ENCODE data around the gene ZNF423. TPM values are rescaled to one million over a fixed set of nuclear protein-coding genes. Genes with fewer than 3 reads are reported as not detected.
"Not testable (repeated sequence)": the region's sequence is repeated elsewhere in the genome, so short reads cannot be mapped to it uniquely, and the experiment has no call there.

Gene ZNF423
- total RNA-seq, 3 donors from 2014 or later, result 0.03 TPM; not detected in 2

DNA sequence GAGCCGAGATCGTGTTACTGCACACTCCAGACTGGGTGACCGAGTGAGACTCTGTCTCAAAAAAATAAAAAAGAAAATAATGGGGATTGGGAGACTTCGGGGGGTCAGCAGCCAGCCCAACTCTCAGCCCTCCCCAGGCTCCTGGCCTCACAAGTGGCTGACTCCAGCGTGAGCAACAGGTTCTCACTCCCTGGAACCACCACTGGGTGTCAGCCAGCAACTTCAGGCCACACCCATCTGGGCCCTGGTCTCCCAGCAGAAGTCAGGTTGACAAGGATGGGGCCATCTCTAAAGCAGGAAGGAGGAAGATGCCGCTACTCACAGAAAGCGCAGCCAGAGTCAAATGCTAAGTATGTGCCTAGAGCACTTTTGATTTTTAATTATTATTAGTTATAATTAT is 342.9 kb downstream of the ZNF423 start:
- Mint-ChIP-seq H3K27me3 (ENCODE audit: low read depth) (no peaks in the 10 kb centered on the region), H3K4me1 (ENCODE audit: low read depth) (no peaks in the 10 kb centered on the region), H3K9me3 (no peaks in the 10 kb centered on the region), H3K36me3 (ENCODE audit: insufficient read depth) (no peaks in the 10 kb centered on the region), H3K4me3 (no peak overlapping the region)
- DNase-seq, result no peak
- no peak for ATAC-seq

- Mint-ChIP-seq H3K9me3 (no peaks in the 10 kb centered on the region), H3K4me3 (no peak overlapping the region), H3K4me1 (ENCODE audit: low read depth) (no peaks in the 10 kb centered on the region), H3K36me3 (ENCODE audit: insufficient read depth) (no peaks in the 10 kb centered on the region), H3K27me3 (ENCODE audit: low read depth) (no peaks in the 10 kb centered on the region)
- ATAC-seq (no peak), DNase-seq (no peak)
Measured at GRCh38 chr16:49510654-49511305, 345.1 kb downstream of the ZNF423 start.

DNA sequence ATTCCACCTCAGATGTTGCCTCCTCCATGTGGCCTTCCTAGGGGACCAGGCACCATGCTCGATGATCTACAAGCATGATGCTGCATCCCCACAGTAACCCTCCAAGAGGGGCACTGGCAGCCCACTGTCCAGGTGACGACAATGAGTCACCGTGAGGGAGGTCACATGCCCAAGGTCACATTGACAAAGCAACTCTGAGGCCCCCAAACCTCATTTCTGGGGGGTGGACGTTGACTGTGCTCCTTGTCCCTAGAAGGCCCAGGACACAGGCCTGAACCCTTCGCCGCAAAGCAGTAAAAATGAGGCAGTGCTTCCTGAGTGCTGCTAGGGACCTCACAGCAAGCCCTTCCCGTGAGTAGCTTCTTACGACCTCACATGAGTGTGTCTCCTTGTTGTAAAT is 345.8 kb downstream of the ZNF423 start:
- no peaks in the 10 kb centered on the region for H3K9me3 Mint-ChIP-seq
- no peak for DNase-seq

GRCh38 chr16:49506058-49507013 is 349.6 kb downstream of the ZNF423 start:
- not testable (repeated sequence) for H3K27me3 Mint-ChIP-seq (ENCODE audit: low read depth); ATAC-seq; H3K36me3 Mint-ChIP-seq (ENCODE audit: insufficient read depth); H3K9me3 Mint-ChIP-seq; H3K4me1 Mint-ChIP-seq (ENCODE audit: low read depth); DNase-seq; H3K4me3 Mint-ChIP-seq

More for the DNA sequence above, 345.8 kb downstream of the ZNF423 start:
- Mint-ChIP-seq H3K36me3 (ENCODE audit: insufficient read depth) (no peaks in the 10 kb centered on the region), H3K4me3 (no peak overlapping the region), H3K4me1 (ENCODE audit: low read depth) (no peaks in the 10 kb centered on the region), H3K27me3 (ENCODE audit: low read depth) (no peaks in the 10 kb centered on the region)
- ATAC-seq, result no peak

DNA sequence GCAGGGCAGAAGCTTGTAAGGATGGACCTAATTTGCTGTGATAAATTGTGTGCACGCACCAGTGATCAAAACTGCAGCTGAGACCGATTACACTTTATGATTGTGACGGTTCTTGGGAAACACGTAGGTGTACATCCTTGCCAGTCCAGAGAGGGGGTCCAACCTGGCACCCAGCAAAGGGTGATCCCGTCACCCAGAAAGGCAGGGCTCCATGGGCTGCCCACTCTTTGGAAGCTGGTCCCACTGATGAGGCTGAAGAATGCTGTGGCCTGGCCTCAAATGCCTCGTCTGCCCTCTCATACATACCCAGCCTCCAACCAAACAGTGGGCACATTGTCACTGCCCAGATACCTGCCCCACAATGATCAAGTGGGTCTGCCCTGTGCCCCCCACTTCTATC is 350.4 kb downstream of the ZNF423 start:
- H3K4me3 Mint-ChIP-seq, result no peak overlapping the region
- H3K27me3 Mint-ChIP-seq (ENCODE audit: low read depth), result no peaks in the 10 kb centered on the region
- DNase-seq (no peak), ATAC-seq (no peak)
- H3K4me1 Mint-ChIP-seq (ENCODE audit: low read depth), result peaks cover 4% of the 10 kb centered on the region
- H3K9me3 Mint-ChIP-seq, result no peaks in the 10 kb centered on the region
- H3K36me3 Mint-ChIP-seq (ENCODE audit: insufficient read depth), result no peaks in the 10 kb centered on the region

DNA sequence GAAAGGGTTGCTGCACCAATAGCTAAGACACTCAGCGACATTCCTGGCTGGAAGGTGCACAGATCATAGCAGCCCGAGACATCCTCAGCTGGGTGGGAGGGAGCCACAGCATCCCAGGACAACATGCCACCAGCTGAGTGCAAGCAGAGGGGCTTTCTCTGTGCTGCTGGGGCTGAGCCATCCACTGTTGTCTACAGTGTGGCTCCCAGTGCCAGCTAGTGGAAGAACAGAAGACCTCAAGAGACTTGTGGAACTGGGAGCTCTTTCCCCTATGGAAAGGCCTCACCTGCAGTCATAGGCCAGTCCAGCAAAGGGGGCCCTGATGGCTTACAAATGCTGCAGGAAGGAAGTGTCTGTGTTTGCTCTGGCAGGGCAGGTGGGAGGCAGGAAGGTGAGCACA is 351.3 kb downstream of the ZNF423 start:
- DNase-seq (no peak), ATAC-seq (no peak)
- Mint-ChIP-seq H3K9me3 (no peaks in the 10 kb centered on the region), H3K4me3 (no peak overlapping the region), H3K4me1 (ENCODE audit: low read depth) (peaks cover 4% of the 10 kb centered on the region), H3K27me3 (ENCODE audit: low read depth) (no peaks in the 10 kb centered on the region), H3K36me3 (ENCODE audit: insufficient read depth) (no peaks in the 10 kb centered on the region)

DNA sequence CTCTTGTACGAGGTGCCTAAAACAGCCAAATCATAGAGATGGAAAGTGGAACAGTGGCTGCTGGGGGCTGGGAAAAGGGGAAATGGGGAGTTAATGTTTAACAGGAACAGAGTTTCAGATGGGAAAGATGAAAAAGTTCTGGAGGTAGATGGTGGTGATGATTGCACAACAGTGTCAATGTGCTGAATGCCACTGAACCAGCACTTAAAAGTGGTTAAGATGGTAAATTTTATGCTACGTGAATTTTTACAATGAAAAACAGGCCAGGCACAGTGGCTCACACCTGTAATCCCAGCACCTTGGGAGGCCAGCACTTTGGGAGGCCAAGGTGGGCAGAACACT is 351.9 kb downstream of the ZNF423 start:
- DNase-seq (no peak), ATAC-seq (no peak)
- no peaks in the 10 kb centered on the region for H3K27me3 Mint-ChIP-seq (ENCODE audit: low read depth)
- no peaks in the 10 kb centered on the region for H3K36me3 Mint-ChIP-seq (ENCODE audit: insufficient read depth)
- no peak overlapping the region for H3K4me3 Mint-ChIP-seq
- H3K4me1 Mint-ChIP-seq (ENCODE audit: low read depth), result peaks cover 4% of the 10 kb centered on the region
- H3K9me3 Mint-ChIP-seq, result no peaks in the 10 kb centered on the region

GRCh38 chr16:49503256-49504022 is 352.5 kb downstream of the ZNF423 start:
- DNase-seq, result no peak
- Mint-ChIP-seq H3K27me3 (ENCODE audit: low read depth) (no peaks in the 10 kb centered on the region), H3K4me3 (no peak overlapping the region), H3K9me3 (no peaks in the 10 kb centered on the region), H3K36me3 (ENCODE audit: insufficient read depth) (no peaks in the 10 kb centered on the region), H3K4me1 (ENCODE audit: low read depth) (peaks cover 4% of the 10 kb centered on the region)
- ATAC-seq, result no peak

DNA sequence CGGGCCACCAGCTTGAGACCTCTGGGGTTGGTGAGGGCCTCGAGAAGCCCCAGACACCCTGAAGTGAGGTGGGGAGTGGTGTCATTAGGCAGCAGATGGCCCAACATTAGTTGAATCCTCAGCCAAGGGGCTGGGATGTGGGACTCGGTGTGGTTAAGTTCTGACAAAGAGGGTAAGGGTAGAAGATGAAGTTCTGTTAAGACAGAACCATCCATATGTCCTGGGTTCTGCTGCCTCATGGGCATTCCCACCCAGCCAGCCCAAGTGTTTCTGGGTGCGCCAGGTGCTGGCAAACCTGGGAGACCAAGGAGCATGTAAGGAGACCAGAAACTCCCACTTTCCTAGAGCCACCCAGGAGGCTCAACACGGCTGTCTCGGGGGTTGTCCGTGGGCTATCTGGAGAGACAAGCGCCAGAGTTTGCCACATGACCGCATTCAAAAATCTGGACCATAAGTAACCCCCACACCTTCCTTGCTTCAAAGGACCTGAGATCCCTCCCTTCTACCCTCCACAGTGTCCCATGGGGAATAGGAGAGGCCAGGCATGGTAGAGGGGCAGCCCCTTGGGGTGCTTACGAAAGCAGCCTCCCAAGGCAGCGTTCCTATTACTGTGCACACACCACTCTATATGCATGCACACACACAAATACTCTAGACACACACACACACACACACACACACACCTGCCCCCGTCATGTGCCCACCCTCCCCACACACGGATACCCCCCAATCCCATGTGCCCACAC is 353.6 kb downstream of the ZNF423 start:
- Mint-ChIP-seq H3K4me1 (ENCODE audit: low read depth) (peaks cover 4% of the 10 kb centered on the region), H3K4me3 (no peak overlapping the region), H3K9me3 (no peaks in the 10 kb centered on the region), H3K27me3 (ENCODE audit: low read depth) (no peaks in the 10 kb centered on the region), H3K36me3 (ENCODE audit: insufficient read depth) (no peaks in the 10 kb centered on the region)
- ATAC-seq (no peak), DNase-seq (no peak)

- H3K4me1 Mint-ChIP-seq (ENCODE audit: low read depth), result peaks cover 4% of the 10 kb centered on the region
- DNase-seq, result no peak
- no peak overlapping the region for H3K4me3 Mint-ChIP-seq
- no peaks in the 10 kb centered on the region for H3K36me3 Mint-ChIP-seq (ENCODE audit: insufficient read depth)
- H3K27me3 Mint-ChIP-seq (ENCODE audit: low read depth), result no peaks in the 10 kb centered on the region
- no peak for ATAC-seq
- H3K9me3 Mint-ChIP-seq, result no peaks in the 10 kb centered on the region
Measured at GRCh38 chr16:49499869-49500610, 355.9 kb downstream of the ZNF423 start.

DNA sequence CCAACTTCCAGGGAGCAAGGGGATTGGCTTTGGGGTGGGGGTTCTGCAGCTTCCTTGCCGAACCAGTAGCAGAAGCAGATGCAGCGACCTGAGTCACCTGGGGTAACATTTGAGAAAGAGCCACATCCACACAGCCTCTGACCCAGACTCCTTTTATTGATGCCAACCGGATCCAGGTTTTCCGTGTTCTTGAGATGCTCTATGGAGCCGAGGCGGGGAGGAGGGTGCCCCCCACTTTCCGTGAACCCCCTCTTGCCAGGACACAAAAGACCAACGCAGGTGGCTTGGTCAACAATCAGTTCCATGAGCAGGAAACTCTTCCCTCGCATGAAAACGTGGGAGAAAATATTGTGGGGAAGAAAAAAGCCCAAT is 356.5 kb downstream of the ZNF423 start:
- H3K9me3 Mint-ChIP-seq, result no peaks in the 10 kb centered on the region
- DNase-seq, result no peak
- no peaks in the 10 kb centered on the region for H3K36me3 Mint-ChIP-seq (ENCODE audit: insufficient read depth)
- ATAC-seq, result no peak
- H3K4me1 Mint-ChIP-seq (ENCODE audit: low read depth), result peaks cover 4% of the 10 kb centered on the region
- H3K4me3 Mint-ChIP-seq, result no peak overlapping the region
- H3K27me3 Mint-ChIP-seq (ENCODE audit: low read depth), result no peaks in the 10 kb centered on the region

GRCh38 chr16:49498666-49499413 is 357.1 kb downstream of the ZNF423 start:
- Mint-ChIP-seq H3K36me3 (ENCODE audit: insufficient read depth) (no peaks in the 10 kb centered on the region), H3K27me3 (ENCODE audit: low read depth) (no peaks in the 10 kb centered on the region)
- DNase-seq, result no peak

DNA sequence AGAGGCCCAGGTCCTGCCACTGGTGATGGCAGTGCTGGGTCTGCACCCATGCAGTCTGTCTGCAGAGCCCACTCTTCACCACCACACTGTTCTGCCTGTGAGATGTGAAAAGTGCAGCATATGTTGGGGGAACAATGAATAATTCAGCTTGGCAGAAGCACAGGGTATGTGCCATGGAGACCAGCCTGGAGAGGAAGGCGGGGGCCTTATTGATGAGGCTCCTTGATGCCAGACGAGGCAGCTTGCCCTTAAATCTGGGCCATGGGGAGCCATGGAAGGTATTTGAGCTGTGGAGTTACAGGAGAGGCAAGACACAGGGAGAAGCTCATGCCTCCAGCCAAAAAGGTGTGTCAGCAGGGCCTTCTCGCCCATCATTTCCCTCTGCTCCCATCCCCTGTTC is 357.6 kb downstream of the ZNF423 start:
- Mint-ChIP-seq H3K4me1 (ENCODE audit: low read depth) (peaks cover 4% of the 10 kb centered on the region), H3K27me3 (ENCODE audit: low read depth) (no peaks in the 10 kb centered on the region), H3K36me3 (ENCODE audit: insufficient read depth) (no peaks in the 10 kb centered on the region), H3K4me3 (no peak overlapping the region), H3K9me3 (no peaks in the 10 kb centered on the region)
- DNase-seq, result no peak
- no peak for ATAC-seq

More at GRCh38 chr16:49498666-49499413, 357.1 kb downstream of the ZNF423 start:
- peaks cover 4% of the 10 kb centered on the region for H3K4me1 Mint-ChIP-seq (ENCODE audit: low read depth)
- no peaks in the 10 kb centered on the region for H3K9me3 Mint-ChIP-seq
- H3K4me3 Mint-ChIP-seq, result no peak overlapping the region
- no peak for ATAC-seq
